ENCODE measurements around the gene KIF16B. TPM values are rescaled to one million over a fixed set of nuclear protein-coding genes. Genes with fewer than 3 reads are reported as not detected.

KIF16B gene
- total and polyA plus RNA-seq, 2 of the 8 experiments (the other 6 are each of a cell fraction or from before 2014, with no cell fraction given): 3.0 to 9.2 TPM

GRCh38 chr20:16272780-16273360 is 300.4 kb downstream of the KIF16B start:
- Histone ChIP-seq H3K4ac (replicated peaks; ENCODE audit: insufficient read length, low read depth, low read length) (no peak overlapping the region), H3K4me2 (ENCODE audit: insufficient read depth in 1 of 2, low read depth in 2 of 2, low read length in 2 of 2) (no peak overlapping the region), H3K27me3 (replicated peaks in 1 of 4; ENCODE audit: control insufficient read depth in 3 of 4, extremely low read depth in 1 of 4, insufficient read depth in 3 of 4, low read length in 3 of 4) (no peaks in the 10 kb centered on the region), H3K9me3 (ENCODE audit: insufficient read depth in 2 of 2, low read depth in 1 of 2, low read length in 1 of 2) (no peaks in the 10 kb centered on the region), H4K8ac (ENCODE audit: extremely low read depth, insufficient read depth, low read length) (no peak overlapping the region), H2BK20ac (ENCODE audit: low read length) (no peak overlapping the region), H3K23me2 (ENCODE audit: low read depth, low read length) (no peaks in the 10 kb centered on the region), H3K4me3 (ENCODE audit: extremely low read depth in 1 of 4, insufficient read depth in 2 of 4, low read depth in 3 of 4, low read length in 4 of 4) (no peak overlapping the region), H2BK5ac (ENCODE audit: low read depth, low read length) (no peak overlapping the region), H2AFZ (ENCODE audit: low read length) (no peak overlapping the region), H3K4me1 (replicated peaks in 1 of 4; ENCODE audit: control insufficient read depth in 3 of 4, insufficient read depth in 4 of 4, low read length in 3 of 4) (no peaks in the 10 kb centered on the region), H2AK5ac (ENCODE audit: low read depth, low read length) (no peak overlapping the region), H4K20me1 (replicated peaks in 1 of 2; ENCODE audit: control insufficient read depth in 1 of 2, insufficient read depth in 2 of 2, low read length in 2 of 2) (peaks cover 0 to 1% of the 10 kb centered on the region in 2 experiments), H3K36me3 (ENCODE audit: control insufficient read depth in 2 of 4, insufficient read depth in 4 of 4, low read length in 3 of 4) (no peaks in the 10 kb centered on the region), H4K5ac (ENCODE audit: insufficient read length, low read depth, low read length) (no peak overlapping the region), H3K18ac (ENCODE audit: extremely low read depth, low read length) (no peak overlapping the region), H4K91ac (replicated peaks; ENCODE audit: insufficient read length, low read length) (no peak overlapping the region), H2BK15ac (ENCODE audit: low read length) (no peak overlapping the region), H3K79me1 (ENCODE audit: low read depth, low read length) (no peaks in the 10 kb centered on the region), H3K9ac (replicated peaks in 1 of 4; ENCODE audit: extremely low read depth in 1 of 4, low read depth in 3 of 4, low read length in 3 of 4) (no peak overlapping the region), H3K14ac (ENCODE audit: insufficient read length) (no peak overlapping the region), H3K27ac (ENCODE audit: low read depth, low read length) (no peak overlapping the region), H3K79me2 (ENCODE audit: control insufficient read depth in 1 of 2, insufficient read depth in 2 of 2, low read length in 2 of 2) (no peaks in the 10 kb centered on the region), H3K56ac (replicated peaks; ENCODE audit: insufficient read length, low read depth, low read length) (no peak overlapping the region), H3K23ac (ENCODE audit: insufficient read length) (no peak overlapping the region), H2BK120ac (replicated peaks; ENCODE audit: low read depth, low read length) (no peak overlapping the region), H2BK12ac (ENCODE audit: low read depth, low read length) (no peak overlapping the region; the same call in 1 of the 2 replicates)
- CTCF ChIA-PET (ENCODE audit: partially characterized antibody): interaction anchor here (1.0 kb wide), 1 partner anchor 11 kb away, joined by 4 read pairs; no protein-coding TSS in a partner anchor
- POLR2A ChIA-PET (ENCODE audit: partially characterized antibody): no interaction called here
- 98% methylated on average over 20 of the region's 20 CpGs; no CpG with 5 or more reads in 1 of the 2 experiments for WGBS, 2 experiments (ENCODE audit: extremely low coverage in 1 of 2, insufficient coverage in 1 of 2, insufficient read length in 1 of 2, insufficient replicate concordance in 2 of 2, low coverage in 1 of 2, low lambda C conversion rate in 2 of 2, missing lambda C conversion rate in 1 of 2)
- FAIRE-seq: no peak
- DNase-seq (ENCODE audit: low read depth in 1 of 2, low spot score in 2 of 2): no peak
- TF ChIP-seq KDM1A (IDR thresholded peaks at IDR 0.05; ENCODE audit: borderline replicate concordance, low read length) (no peak), CTCF (IDR thresholded peaks at IDR 0.05; ENCODE audit: control extremely low read depth in 1 of 3, insufficient read depth in 1 of 3, low read depth in 1 of 3, low read length in 3 of 3) (no peak), SIRT6 (IDR thresholded peaks at IDR 0.05; ENCODE audit: low read length) (no peak), RNF2 (IDR thresholded peaks at IDR 0.05; ENCODE audit: borderline replicate concordance, low read depth, low read length, missing control alignments, poor library complexity, severe bottlenecking) (no peak), SP4 (IDR thresholded peaks at IDR 0.05; ENCODE audit: low read length) (no peak), USF2 (IDR thresholded peaks at IDR 0.05; ENCODE audit: low read length) (no peak), SUZ12 (IDR thresholded peaks at IDR 0.05; ENCODE audit: low read length) (no peak), EZH2 (IDR thresholded peaks at IDR 0.05; ENCODE audit: low read depth, low read length, severe bottlenecking) (no peak), CHD2 (IDR thresholded peaks at IDR 0.05; ENCODE audit: low read length) (no peak)

Measured in H1 (cell line).